HG02642 (cell line): ENCODE data around the gene JAK3.
"Not testable (repeated sequence)": the region's sequence is repeated elsewhere in the genome, so short reads cannot be mapped to it uniquely, and the experiment has no call there.

ENCODE experiments used
- ATAC-seq: cut with Tn5 transposase; IDR thresholded peaks from one replicate; pipeline ENCODE4 v1.9.1; 2021; ENCODE audit warnings: mild to moderate bottlenecking; ENCODE audit not compliant: unreplicated experiment, poor library complexity

The JAK3 gene

DNA sequence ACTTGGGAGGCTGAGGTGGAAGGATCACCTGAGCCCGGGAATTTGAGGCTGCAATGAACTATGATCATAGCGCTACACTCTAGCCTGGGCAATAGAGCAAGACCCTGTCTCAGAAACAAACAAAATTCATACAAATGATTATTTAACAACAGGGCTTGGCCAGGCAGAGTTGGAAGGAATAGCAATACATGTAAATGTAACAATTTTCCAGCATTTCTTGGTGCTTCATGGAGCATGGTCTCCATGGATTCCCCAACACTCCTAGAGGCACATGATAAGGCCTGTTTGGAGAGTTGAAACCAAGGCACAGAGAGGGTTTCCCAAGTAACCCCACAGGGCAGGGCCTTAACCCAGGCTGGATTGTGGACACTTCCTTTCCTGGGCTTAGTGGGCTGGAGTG, 36.7 kb downstream of the JAK3 start:
- ATAC-seq = no peak

DNA sequence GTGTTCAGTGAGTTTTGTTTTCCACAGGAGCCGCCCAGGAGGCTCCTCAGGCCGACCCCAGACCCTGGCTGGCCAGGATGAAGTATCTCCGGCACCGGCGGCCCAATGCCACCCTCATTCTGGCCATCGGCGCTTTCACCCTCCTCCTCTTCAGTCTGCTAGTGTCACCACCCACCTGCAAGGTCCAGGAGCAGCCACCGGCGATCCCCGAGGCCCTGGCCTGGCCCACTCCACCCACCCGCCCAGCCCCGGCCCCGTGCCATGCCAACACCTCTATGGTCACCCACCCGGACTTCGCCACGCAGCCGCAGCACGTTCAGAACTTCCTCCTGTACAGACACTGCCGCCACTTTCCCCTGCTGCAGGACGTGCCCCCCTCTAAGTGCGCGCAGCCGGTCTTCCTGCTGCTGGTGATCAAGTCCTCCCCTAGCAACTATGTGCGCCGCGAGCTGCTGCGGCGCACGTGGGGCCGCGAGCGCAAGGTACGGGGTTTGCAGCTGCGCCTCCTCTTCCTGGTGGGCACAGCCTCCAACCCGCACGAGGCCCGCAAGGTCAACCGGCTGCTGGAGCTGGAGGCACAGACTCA, 40.0 kb downstream of the JAK3 start:
- no peak for ATAC-seq

DNA sequence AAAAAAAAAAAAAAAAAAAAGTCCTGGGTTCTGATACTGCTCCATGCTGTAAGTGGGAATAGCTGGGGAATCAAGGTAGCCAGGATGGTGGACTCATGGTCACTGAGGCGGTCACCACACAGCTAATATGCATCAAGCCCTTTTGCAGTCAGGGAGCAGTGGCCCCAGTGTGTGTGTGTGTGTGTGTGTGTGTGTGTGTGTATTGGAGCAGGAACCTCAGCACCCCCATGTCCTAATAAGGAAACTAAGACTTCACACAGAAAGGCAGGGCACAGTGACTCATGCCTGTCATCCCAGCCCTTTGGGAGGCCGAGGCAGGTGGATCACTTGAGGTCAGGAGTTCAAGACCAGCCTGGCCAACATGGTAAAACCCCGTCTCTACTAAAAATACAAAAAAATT, 40.8 kb downstream of the JAK3 start:
- no peak for ATAC-seq

DNA sequence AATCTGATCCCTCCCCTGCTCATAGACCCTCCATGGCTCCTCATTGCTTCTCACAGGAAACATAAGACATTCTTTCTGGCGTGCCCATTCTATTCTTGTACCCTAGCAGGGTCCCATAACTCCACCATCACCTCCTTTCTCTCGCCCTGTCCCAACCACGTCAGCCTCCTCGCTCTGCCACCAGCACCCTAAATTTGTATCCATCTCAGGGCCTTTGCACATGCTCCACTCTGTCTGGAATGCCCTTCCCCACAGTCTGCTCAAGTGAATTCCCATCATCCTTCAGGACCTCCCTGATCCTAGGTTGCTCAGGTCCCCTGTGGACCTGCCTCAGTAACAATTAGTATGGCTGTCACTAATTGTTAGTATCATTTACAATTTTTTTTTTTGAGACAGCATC, 42.4 kb downstream of the JAK3 start:
- no peak for ATAC-seq

DNA sequence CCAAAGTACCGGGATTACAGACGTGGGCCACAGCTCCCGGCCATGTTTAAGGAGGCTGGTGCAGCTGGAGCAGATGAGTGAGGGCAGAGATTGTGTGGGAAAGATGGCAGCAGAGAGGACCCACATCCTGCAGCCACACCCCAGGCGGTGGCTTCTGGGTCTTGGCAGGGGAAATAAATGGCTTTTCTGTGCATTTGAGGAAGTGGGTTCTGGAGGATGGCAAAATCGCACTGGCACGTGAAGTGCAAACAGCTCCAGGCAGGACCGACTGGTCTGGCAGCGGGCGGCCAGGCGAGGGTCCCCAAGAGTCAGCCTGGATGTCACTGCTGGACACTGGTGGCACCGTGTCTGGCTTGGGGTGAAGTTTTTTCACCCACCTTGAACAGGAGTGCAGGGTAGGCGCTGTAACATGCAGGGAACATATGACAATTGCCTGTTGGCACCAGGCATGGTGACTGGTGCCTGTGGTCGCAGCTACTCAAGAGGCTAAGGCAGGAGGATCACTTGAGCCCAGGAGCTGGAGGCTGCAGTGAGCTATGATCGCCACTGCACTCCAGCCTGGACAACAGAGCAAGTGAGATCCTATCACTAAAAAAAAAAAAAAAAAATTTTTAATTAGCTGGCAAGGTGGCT, 44.4 kb downstream of the JAK3 start:
- no peak for ATAC-seq

DNA sequence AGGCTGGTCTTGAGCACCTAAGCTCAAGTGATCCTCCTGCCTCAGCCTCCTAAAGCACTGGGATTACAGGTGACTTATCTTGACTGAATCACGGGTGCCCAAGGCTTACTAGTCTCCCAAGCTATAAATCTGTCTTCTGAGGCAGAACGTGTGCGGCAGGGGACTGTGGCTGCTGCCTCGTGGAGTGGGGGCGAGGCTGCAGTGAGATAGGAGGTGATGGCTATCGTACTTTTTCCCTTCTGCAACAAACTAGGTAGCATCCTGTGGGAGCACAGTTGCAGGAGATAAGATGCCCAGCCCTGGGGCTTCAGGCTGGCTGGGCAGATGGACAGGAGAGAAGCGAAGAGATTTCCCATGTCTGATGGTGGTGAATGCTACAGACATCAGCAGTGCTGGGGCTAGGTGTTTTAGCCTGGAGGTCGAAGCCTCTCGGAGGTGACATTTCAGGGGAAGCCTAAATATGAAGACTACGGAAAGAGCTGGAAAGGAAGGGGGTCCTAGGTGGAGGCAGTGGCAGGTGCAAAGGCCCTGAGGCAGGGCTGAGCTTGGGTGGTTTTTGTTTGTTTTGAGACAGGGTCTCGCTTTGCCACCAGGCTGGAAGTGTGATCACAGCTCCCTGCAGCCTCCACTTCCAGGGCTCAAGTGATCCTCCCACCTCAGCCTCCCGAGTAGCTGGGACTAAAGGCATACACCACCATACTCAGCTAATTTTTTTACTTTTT, 45.5 kb downstream of the JAK3 start:
- no peak for ATAC-seq

DNA sequence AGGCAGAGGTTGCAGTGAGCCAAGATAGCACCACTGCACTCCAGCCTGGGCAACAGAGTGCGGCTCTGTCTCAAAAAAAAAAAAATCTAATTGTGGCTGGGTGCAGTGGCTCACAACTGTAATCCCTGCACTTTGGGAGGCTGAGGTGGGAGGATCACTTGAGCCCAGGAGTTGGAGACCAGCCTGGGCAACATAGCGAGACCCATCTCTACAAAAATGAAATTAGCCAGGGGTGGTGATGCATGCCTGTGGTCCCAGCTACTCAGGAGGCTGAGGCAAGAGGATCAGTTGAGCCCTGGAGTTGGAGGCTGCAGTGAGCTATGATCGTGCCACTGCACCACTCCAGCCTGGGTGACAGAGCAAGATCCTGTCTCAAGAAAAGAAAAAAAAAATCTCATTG, 49.2 kb downstream of the JAK3 start:
- ATAC-seq = not testable (repeated sequence)

DNA sequence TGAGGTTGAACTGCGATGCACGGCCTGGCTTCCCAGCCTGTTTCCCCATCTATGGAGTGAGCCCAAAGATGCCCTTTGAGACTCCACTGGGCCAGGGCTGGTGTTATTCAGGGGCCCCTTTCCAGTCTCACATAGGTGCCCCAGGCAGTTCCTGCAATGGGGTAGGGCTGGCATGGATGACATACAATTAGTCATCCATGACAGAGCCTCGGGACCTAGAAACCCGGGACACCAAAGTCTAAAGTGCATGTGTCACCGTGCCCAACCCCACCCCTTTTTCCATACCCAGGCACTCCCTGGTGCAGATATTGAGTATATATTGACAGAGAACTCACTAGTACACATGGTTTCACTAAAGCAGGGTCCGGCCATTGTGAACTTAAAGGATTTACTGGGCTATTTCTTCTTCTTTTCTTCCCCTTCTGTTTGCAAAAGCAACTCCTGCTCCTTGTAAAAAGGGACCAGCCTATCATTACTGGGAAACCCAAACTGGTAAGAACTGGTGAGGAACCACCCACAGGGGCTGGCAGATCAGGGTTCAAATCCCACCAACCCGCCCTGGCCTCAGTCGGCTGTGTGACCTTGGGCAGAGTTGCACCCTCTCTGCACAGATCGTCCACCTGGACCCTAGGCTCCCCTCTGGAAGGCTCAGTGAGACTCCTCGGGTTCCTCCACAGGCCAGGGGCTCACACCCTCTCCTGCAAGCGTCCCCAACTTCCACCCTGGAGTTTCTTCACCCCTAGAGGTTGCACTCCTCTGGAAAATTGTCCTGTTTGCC, 50.2 kb downstream of the JAK3 start:
- no peak for ATAC-seq

DNA sequence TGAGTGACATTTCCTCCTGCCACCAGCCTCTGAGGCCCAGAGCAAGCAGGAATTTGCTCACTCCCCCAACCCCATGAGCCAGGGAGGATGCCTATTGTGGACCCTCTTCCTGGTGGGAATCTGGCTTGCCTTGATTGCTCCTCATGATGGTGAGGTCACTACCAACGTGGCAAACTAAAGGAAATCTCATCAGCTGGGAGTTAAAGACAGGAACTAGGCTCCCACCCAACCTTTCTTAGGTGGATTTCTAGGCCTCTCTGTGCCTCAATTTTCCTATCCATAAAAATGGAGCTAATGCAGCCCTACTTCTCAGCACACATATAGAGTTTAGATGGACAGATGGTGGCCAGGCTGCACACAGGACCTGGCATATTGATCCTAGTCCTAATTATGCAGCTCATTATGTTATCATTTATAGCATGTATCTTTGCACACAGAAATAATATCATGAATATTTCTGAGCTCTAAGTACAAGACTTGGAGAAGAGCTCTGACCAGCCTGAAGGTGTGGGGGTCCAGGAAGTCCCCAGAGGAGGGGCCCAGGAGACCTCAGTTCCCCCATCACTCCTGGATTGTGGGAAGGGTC, 50.9 kb downstream of the JAK3 start:
- no peak for ATAC-seq

DNA sequence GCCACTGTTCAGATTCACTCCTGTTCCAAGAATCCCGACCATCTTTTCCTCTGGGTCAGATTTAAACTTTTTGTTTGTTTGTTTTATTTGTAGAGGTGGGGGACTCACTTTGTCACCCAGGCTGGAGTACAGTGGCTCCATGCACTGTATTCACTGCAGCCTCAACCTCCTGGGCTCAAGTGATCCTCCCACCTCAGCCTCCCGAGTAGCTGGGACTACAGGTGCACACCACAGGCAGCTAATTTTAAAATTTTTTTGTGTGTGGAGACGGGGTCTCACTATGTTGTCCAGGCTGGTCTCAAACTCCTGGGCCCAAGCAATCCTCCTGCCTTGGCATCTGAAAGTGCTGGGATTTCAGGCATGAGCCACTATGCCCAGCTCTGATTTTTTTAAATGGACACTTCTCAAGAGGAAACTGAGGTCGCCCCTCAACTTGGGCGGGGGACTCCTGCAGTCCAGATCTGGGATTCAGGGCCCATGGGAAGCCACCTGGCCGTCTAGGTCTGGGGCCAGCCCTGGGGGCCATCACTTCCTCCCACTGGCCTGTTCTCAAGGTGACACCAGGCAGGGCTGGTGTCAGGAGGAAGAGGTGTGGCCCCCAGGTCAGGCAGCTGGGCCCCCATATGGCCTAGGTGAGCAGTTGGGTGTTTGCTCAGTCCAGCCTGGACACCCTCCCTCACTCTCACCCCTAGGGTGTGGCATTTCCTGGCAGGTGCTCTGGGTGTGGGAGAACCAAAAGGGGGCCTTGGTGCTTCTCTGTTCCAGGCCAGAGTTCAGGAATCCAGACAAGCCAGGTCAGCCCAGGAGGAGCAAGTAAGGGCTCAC, 51.6 kb downstream of the JAK3 start:
- no peak for ATAC-seq

DNA sequence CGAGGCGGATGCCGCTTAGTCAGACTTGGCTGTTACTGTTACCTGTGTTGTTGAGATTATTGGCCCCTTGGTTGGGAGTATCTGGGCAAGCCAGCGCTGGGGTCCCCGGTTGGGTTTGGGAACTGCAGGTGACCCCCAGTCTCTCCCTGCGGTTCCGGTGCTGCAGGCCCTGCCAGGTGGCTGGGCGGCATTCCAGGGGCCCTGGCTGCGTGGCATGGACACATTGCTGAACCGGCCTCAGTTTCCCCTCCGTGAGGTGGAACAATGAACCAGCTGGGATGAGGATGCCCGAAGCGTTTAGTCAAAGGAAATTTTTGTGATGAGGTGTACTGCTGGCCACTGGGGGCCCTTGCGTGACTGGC, 52.3 kb downstream of the JAK3 start:
- no peak for ATAC-seq

DNA sequence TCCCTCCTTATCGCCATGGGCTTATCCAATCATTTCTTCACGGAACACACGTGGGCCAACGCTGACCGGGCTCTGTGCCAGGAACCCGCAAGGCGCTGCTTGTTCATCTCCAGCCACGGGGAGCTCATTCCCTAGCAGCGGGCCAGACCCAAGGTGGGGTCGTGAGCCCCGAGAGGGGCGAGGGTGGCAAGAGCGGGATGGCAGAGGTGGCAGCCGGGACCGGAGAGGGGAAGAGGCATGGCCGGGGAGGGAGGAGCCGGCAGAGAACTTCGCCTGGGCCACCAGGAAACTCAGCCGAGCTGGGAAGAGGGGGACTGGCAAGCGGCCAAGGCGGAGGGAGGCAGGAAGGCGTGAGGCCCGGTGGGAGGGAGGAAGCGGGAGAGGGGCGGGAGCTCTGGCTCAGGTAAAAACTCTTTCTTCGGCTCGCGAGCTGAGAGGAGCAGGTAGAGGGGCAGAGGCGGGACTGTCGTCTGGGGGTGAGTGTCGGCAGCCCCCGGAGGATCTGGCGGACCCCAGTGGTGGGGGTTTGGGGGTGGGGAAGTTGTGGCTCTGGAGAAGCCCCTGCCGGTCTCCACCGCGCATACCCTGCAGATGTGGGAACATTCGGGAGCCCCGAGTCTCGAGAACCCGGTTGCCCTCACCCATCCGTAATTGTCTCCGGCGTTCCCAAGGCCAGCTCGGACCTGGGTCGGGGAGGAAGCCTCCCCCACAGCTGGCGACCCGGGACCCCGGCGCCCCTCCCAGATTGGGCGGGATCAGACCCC, 52.9 kb downstream of the JAK3 start, which contains the start of gene B3GNT3:
Gene B3GNT3 (plus strand): TSS at position 408 of the 764 bp plus-strand sequence. CDS start 12,670 bp downstream, outside the sequence.
- no peak for ATAC-seq

DNA sequence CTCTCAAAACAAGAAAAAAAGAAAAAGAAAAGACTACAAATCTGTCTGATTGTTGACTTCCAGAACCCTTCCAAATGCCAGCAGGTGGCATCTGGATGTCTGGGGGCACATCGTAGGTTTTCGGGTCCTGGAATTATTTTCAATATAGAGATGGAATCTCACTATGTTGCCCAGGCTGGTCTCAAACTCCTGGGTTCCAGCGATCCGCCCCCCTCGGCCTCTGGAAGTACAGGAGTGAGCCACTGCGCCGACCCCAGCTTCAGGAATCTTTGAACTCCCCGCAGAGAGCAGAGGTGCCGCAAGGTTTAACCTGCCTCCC, 53.4 kb downstream of the JAK3 start:
- no peak for ATAC-seq

DNA sequence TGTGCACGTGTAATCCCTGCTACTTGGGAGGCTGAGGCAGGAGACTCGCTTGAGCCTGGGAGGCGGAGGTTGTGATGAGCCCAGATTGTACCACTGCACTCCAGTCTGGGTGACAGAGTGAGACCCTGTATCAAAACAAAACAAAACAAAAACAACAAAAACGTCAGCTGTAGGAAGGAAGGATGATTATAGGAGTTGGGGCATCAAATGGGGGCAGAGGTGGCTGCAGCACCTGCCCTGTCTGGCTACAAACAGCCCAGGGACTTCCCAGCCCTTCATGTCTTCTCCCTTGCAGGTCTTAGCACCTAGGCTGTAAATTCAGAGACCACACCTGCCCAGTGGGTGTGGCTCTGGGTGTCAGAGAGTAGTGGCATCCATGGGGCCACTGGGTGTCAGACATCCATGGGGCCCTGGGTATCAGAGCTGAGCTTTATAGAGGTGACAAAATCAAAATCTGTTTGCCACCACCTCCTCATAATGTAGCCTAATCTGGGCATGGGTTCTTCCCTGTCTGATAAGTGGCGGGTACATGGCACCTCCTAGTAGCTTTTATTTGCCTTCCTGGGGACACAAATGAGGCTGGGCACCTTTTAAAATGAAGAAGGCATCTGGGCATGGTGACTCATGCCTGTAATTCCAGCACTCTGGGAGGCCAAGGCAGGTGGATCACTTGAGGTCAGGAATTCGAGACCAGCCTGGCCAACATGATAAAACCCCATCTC, 57.6 kb downstream of the JAK3 start:
- no peak for ATAC-seq

DNA sequence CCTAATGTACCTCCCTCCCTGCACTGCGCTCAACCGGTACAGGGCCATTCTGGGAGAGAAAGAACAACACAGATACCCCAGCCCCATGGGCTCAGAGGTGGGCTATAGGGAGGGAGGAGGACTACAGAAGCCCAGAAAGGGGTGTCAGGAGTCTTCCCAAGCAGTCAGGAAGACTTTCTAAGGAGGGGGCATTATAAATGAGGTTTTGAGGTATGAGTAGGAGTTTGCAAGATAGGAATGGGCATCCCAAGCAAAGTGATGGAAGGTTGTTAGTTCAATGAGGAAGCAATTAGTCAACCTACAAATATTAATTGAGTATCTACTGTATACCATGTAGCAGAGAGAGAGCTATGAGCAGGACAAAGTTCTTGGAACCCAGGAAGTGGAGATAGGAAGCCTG, 59.1 kb downstream of the JAK3 start:
- no peak for ATAC-seq

DNA sequence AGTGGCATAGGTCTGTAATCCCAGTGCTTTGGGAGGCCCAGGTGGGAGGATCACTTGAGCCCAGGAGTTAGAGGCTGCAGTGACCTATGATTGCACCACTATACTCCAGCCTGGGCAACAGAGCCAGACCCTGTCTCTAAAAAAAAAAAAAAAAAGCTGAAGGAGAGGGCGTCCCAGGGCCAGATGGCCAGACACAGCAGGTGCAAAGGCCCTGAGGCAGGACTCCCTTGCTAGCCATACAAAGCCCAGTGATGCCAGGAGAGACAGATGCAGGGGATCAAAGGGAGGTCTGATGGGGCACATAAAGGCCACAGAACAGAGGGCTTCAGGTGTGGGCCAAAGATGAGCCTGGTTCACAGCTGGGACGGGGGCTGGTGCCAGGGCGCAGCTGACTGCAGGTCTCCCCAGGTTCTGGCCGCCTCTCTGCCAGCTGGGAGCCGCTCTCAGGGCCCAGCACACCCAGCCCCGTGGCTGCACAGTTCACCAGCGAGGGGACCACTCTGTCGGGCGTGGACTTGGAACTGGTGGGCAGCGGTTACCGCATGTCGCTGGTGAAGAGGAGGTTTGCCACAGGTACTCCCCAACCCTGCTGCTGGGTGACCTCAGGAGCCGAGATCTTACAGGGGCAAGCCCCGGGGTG, 60.4 kb downstream of the JAK3 start:
- no peak for ATAC-seq

DNA sequence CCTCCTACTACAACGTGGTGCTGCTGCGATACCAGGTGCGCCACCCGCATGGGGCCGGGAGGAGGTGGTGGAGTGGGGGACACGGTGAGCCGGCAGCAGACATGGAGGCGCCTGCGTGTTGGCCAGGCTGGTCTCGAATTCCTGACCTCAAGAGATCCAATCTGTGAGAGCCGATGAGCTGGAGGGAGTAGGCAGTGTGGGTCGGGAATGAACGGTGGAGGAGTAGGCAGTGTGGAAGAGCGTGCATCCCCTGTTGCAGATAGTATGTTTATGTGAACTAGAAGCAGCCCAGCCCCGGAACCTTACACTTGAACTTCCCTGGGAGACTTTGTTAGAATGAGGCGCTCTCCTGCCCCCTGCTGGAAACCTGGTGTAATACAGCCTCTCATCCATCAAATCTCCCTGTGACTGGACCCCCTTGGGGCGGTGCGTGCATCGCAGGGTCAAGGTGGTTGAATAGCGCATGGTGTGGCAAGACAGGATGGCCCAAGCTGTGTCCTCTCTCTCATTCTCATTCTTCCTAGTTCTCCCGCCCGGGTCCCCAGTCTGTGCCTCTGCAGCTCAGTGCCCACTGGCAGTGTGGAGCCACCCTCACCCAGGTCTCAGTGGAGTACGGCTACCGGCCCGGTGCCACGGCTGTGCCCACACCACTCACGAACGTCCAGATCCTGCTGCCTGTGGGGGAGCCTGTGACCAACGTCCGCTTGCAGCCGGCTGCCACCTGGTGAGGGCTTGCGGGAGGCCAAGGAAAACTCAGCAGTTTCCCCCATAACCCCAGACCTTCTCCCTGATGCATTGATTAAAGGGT, 63.4 kb downstream of the JAK3 start:
- no peak for ATAC-seq
